Right lung (tissue), 5 donors: ENCODE measurements around the gene TBC1D10A. TPM values are rescaled to one million over a fixed set of nuclear protein-coding genes. Genes with fewer than 3 reads are reported as not detected.
A peak's percentile ranks its signal among the peaks of the same experiment; 100 is the strongest.

Source experiments
- DNase-seq, 2 donors: peaks; one replicate each; pipeline ENCODE4 v3.0.0-alpha.2; 2013
- polyA plus RNA-seq, 5 donors: library from polyadenylated mRNA; unstranded; fragments of 120-200 nt; gene quantifications; one replicate each; pipeline versions ENCODE4 v1.2.1 to v1.2.3, GENCODE V29; 2013; ENCODE audit warnings: inconsistent platforms in 1 of 5, low replicate concordance in 1 of 5; ENCODE audit not compliant: insufficient read length in 5 of 5, insufficient read depth in 1 of 5

TBC1D10A gene
- polyA plus RNA-seq, 5 donors, result 13.3 to 18.4 (median 15.8) TPM

DNA sequence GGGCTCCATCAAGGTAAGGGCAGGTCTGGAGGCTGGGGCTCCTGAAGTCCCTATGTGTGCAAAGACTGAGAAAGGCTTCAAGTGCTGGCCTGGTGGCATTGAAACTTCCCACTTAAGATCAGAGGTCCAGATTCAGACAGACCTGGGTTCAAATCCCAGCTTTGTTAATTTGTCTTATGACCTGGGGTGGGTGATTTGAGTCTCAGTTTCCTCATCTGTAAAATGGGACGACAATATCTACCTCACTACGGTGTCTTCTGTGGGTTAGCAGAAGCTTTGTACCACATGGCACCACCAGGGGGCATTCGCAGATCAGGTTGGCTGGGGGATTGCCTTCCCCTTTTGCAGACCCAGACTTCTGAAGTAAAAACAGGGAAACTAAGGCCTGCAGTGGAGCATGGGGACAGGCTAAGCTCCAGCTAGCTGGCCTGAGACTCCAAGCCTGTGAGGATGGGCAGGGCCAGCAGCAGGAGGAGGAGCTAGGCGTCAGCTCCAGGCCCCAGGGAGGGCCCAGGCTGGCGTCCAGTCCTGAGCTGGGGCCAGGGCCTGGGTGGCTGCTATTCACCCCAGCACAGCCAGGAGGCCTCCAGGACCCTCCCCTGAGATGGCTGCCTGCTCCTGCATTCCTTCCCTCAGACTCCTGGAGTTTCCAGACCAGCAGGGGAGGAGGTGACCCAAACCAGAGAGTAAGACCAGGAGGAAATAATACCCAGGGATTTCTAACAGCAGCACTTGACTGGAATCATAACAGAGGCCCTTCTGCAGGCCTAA lies 38.9 kb downstream of the TBC1D10A start:
- DNase-seq, result peak; percentile 84 to 88

DNA sequence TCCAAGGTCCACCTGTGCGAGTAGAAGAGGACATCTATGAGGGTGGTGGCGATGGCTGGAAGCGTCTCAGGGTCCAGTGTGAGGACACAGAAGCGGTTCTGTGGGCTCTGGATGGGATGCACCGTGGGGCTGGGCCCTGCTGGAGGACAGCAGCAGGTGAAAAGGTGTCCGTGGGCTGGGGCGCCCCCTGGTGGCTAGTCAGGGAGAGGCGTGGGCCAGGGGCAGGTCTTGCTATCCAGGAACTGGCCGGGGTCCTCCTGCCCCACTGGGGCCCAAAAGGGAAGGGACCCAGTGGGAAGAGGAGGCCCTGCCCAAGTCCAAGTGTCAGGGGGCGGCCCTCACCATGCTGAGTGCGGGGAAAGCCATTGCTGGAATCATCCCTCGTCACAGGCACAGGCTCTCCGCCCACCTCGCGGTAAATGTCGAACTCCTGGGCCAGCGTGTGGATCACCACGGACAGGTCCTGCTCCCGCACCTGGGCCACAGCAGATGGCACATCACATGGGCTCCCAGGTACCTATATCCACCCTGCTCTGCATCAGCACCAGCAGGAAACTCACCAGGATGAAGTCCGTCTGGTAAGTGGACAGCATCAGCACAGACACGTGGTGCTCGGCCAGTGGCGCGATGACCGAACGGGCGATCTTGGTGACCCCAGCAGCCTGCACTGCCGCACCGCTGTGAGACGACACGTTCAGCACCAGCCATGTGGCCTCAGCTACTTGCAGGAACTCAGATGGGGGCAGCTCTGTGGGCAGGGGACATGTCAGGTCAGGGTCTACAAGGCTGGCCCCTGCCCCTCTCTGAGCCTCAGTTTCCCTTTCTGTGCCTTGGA lies 39.7 kb downstream of the TBC1D10A start:
- no peak for DNase-seq

DNA sequence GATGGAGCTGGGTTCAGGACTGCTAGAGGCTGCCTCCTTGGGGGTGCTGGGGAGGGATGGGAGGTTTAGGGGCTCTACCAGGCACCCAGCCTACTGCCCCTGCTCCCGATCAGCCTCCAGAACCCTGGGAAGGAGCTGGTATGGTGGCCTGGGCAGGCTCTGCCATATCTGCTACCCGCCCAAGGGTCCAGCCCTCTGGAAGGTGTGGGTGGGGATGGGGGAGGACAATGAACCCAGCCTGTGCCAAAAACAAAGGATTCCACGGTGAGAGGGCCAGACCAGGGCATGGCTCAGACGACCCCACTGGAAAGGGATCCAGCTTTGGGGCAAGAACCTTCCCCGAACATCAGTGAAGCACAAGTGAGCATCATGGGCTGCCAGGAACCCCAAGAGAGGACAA lies 40.4 kb downstream of the TBC1D10A start:
- DNase-seq, result no peak

DNA sequence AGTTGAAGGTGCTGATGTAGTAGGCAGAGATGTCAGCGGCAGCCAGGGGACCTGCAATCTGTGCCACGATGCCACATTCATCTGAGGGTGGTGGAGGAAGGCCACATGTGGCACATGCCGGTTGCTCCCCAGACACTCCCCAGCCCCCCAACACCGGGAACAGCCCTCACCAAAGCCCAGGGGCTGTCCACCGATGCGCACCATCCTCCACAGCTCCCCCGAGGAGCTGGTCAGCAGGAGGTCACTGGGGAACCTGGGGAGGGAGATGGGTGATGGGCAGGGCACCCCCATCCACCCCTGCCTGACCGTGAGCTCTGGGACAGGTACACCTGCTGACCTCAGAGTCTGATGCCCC lies 40.9 kb downstream of the TBC1D10A start:
- DNase-seq, result no peak

DNA sequence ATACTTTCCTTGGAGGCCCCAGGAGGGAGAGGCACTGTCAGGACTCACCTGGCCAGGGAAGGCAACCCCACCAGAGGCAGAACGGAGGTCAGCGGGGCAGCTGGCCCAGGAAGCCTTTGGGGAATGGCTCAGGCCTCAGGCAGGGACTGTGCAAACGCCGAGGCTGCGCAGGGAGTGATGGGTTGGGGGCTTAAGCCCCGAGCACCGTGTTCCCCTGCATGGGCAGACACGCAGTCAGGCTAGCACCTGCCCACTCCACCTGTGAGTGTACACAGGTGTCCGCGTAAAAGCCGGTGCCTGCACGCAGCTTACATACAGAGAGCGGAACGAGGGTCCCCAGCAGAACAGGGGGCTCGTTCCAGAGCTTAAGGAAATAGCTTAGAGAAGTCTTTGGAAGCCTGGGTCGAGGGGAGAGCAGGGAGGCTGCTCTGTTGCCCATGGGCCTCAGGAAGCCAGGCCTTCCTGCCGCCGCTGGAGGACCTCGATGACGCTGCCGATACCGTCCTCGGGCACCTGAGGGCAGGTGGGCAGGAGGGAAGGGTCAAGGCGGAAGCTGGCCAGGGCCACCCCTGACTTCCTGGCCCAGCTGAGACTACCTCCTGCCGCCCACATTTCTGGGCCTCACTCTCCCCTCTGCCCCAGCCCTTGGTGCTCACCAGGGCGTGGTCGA lies 41.4 kb downstream of the TBC1D10A start:
- no peak for DNase-seq

DNA sequence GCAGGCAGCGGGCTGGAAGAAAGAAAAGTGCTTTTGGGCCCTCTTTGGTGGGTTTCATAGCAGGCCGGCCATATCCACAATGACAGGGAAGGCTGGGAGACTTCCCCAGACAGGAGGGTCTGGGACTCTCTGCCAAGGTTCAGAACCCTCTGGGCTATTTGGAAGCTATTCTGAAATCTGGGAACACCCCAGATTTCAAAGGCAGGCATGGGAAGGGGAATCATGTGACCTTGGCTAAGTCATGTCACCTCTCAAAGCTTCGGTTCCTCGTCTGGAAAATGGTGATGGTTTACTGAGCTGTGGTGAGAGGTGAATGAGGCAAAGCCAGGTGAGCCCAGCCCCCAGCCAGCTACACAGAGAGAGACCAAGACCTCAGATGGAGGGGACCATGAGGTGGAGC lies 42.1 kb downstream of the TBC1D10A start:
- no peak for DNase-seq

DNA sequence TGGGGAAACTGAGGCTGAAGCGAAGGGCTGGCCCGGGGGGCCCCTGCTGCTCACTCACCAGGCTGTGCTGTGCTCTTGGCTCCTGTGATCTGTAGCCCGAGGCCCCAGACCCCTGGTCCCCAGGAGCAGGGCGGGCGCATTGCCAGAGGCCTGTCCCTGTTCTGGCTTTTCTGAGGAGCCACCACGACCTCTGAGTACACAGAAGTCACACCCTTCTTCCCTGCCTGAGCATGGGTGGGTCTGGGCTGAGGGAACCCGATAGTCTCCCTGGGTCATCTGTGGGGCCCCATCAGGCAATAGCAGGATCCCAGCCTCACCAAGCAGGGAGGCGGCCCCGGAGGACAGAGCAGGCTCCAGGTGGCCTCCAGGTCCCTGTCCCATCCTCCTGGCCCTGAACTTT lies 42.6 kb downstream of the TBC1D10A start:
- DNase-seq, result no peak

DNA sequence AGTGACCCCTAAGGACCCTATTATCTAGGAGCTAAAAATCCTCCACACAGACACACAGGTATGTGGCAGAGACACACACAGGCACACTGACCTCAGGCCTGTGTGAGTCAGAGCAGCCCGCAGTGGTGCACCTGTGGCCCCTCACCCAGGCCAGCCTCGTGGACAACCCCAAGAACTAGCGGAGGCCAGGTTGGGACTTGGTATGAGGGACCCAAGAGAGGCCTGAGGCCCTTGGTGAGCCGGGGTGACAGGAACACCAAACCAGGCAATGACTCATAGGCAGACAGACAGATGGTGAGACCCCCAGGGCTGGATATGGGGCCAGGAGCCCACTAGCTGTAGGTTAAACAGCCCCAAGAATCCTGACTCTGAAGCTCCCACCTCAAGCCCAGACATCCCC lies 43.4 kb downstream of the TBC1D10A start:
- DNase-seq, result no peak

DNA sequence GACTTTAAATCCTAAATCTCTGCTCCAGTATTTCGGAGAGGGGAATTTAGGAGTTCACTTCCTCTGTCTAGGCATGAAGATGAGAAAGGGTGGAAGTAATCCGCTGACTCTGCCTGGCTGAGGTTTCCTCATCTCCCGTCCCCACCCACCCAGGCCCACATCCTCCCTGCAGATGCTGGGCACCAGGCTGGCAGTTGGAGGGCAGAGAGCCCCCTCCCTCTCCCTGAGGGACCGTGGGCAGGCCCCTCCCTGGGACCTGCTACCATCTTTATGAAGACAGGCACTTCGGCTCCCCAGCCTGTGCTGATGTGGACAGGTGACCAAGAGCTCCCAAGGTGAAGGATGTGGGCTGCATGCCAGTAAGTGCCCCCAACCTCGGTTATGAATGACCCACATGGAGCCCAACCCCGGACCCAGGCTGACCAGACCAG lies 44.1 kb downstream of the TBC1D10A start:
- DNase-seq, result no peak

DNA sequence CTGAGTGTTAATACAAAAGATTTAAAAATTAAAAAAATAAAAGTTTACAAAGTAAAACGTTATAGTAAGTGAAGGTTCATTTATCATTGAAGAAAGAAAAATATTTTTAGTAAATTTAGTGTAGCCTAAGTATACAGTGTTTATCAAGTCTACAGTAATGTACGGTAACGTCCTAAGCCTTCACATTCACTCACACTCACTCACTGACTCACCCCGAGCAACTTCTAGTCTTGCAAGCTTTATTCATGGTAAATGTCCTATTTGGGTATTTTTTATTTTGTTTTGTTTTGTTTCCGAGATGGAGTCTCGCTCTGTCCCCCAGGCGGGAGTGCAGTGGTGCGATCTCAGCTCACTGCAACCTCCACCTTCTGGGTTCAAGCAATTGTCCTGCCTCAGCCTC lies 46.2 kb downstream of the TBC1D10A start:
- no peak for DNase-seq

DNA sequence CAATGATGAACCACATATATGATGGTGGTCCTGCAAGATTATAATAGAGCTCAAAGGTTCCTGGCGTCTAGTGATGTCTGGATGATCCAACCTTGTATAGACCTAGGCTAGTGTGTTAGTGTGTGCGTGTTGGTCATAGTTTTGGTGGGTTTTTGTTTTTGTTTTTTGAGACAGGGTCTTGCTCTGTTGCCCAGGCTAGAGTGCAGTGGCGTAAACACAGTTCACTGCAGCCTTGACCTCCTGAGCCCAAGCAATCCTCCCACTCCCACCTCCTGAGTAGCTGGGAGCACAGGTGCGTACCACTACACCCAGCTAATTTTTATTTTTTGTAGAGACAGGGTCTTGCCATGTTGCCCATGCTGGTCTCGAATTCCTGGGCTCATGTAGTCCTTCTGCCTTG lies 46.8 kb downstream of the TBC1D10A start:
- no peak for DNase-seq

DNA sequence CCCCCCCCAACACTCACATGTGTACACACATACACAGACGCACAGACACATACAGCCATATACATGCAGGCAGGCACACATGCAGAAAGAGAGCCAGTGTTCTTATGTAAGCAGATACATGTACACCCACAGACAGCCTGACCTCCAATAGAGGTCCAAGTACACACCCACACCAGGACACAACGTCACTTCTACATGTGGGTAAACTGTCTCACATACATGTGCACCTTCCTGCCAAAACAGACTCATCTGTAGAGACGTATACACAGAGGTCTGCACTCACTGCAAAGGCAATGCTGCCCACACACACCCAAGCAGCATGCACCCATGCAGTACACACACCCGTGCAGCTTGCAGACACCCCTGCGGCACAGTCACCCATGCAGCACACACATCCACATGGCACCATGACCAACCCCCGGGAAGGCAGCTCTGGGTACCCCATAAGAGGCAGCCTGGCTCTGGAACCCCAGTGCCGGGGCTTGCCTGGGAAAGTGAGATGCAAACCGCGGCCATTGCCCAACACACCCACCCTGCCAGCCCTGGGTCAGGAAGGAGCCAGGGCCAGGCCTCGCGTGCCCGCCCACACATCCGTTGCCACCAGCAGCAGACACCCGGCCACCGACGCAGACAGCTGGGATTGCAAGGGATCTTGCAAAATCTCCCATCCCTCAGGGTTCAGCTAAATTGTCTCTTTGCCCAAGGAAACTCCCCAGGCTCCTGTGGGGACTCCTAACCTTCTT lies 47.5 kb downstream of the TBC1D10A start:
- no peak for DNase-seq

DNA sequence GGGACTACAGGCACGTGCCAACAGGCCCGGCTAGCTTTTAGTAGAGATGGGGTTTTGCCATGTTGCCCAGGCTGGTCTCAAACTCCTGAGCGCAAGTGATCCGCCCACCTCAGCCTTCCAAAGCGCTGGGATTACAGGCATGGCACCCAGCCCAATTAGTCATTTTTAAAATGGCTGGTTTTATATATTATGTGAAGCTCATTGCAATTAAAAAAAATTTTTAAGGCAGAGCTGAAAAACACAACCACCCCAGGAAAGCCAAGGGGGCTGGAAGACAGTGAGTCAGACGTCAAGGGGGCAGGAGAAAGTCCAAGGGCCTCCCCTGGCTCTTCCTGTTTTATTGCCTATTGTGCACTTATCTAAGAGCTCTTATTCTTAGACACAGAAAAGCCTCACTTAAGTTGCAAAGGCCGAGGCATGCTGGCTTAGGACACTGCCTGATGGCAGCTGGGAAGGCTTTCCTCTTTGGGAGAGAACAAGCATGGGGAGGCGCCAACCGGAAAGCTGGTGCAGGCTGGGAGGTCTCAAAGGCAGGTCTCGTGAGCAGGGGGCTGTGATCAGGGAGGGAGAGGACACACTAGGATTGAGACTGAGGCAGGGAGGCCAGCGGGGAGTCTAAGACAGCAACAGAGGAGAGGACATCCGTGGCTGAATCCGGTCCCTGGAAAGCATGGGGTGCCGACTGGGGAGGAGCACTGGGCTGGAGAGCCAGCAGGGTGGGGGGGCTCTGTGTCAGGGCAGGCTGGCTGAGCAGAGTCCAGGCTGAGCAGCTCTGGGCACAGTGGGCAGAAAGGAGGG lies 49.0 kb downstream of the TBC1D10A start:
- no peak for DNase-seq

DNA sequence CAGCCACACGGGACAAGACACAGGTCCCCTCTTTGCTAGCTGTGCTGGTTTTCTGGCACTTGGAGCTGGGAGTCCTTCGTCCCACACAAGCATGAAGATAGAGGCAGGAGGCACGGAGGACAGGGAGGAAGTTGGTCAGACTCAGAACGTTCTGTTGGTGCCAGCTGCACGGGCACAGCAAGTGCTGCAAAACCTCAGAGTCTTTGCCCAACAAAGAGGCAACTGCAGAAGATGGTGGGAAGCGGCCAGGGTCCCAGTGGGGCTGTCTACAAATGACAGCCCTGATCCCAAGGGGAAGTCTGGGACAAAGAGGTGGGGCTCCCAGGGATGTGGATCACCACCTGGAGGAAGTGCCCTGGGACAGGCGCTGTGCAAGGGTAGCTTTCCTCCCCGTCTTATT lies 50.7 kb downstream of the TBC1D10A start:
- DNase-seq, result no peak

DNA sequence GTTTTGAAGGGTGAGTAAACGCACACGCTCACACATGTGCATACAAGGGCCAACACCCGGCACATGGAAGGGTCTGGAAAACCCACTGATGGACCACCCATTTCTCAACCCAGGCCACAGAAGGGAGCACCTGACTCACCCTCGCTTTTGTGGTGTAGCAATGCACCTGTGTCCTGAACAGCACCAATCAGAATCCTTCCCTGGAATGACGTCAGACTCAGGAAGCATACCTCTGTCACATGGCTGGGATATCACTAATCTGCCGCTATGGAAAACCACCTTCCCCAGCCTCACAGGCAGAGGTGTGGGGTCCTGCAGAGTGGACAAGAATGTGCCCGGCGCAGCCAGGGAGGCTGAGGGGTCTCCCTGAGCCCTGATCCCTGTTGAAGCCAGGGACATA lies 51.1 kb downstream of the TBC1D10A start:
- DNase-seq, result no peak

DNA sequence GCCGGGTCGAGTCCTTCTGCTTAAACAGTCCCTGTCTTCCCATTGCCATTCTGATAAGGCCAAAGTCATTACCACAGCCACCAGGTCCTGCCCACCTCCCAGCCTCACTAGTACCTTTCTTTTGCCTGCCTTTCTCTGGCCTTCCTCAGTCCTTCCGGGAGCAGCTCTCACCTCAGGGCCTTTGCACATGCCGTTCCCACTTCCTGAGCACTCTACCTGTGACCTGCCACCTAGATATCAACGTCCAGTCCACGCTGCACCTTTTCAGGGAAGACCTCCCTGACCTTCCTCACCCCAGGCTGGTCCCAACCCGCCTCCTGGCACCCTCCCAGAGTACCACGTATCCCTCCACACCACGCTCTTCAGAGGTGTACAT lies 52.3 kb downstream of the TBC1D10A start:
- no peak for DNase-seq

DNA sequence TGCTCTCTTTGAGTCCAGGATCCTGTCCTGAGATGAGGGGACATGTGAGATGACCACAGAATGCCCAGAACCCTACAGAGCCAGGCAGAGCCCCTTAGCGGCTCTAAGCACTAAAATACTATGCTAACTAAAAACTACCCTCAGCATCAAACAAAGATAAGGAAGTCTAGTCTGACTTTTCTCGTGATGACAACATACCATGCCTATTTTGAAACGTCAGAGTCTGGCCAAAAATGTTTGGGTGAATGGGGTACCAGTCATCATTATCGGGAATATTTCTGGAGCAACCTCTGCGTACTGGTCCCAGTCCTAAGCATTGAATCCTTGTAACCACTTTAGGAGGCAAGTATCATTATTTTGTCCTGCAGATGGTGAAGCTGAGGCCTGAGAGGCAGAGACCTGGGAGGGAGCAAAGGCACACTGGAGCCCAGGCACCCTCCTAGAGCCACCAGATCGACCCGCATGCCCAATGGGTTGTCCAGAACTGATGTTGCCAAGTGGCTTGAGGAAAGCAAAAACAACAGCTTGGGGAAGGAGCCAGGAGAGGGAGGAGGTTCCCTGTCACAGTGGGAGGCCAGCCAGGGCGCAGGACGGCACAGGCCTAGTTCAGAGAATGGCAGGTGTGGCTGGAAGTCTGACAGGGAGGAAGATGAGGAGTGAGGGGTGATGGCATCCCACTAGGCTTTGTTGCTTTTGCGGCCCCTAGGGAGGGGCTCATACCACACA lies 52.9 kb downstream of the TBC1D10A start:
- DNase-seq, result no peak

DNA sequence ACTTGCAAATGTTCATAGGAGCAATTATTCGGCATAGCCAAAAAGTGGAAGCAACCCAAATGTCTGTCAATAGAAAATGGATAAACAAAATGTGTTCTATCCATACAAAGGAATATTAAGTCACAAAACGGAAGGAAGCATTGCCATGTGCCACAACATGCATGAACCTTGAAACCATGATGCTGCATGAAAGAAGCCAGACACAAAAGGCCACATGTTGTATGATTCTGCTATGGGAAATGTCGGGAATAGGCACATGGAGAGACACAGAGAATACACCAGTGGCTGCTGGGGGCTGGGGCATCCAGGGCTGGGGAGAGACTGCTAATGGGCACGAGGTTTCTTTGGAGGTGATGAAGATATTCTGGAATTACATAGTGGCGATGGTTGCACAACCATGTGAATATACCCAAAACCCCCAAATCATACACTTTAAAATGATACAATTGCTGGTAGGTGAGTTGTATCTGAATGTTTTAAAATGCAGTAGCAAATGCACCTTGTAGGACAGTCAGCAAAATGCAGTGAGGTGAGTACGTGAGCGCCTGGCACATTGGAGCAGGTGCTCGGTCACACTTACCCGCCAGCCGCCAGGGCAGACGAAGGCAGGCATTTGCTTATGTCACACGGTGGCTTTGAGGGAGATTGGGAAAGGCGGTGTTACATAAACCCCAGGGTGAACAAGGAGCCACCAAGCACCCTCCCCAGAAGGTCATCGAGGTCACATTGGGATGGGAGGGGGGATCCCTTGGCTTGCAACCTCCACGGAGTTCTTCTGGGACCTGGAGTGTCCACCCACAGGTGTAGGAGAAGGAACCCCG lies 53.8 kb downstream of the TBC1D10A start:
- no peak for DNase-seq

DNA sequence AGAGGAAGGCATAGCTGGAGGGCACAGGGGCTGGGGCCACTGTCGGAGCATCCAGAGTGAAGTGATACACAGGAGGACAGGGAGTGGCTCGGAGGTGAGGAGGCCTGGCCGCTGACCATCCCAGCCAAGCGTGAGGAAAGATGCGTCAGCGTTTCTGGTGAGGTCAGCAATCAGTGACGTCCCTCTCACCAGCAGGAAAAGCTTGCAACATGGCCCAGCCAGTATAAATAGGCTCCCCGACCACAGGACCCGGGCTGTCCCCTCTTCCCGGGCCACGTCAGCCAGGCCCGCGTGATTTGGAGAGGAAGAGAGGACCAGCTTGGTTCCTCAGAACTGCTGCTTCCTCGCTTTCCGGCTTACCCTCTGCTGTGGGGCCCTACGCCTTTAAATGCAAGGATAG lies 55.9 kb downstream of the TBC1D10A start:
- no peak for DNase-seq

DNA sequence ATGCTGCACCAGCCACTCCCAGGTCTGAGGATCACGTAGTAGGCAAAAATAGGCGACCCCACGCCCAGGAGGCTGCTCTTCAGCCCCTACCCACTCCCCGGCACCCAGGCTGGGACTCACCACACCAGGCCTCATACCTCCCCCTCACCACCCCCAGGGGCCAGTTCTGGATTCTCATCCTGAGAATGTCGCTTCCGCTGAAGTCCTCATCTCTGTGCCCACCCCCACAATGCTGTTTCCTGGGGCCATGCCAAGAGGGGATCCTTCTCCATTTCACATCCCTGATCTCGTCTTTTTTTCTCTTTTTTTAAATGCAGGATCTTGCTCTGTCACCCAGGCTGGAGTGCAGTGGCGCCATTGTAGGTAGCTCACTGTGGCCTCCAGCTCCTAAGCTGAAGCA lies 58.4 kb downstream of the TBC1D10A start:
- DNase-seq, result no peak
